Fibroblast of mammary gland (primary cell): ENCODE data around the gene LHX4.

Experiments
- DNase-seq: peaks from one replicate; pipeline ENCODE4 v3.0.0-alpha.2; 2010; ENCODE audit warnings: low read depth
- H3K4me3 ChIP-seq: 2 replicates; pipeline ENCODE4 v1.5.1; 2011; ENCODE audit warnings: low read depth, mild to moderate bottlenecking, low read length, moderate library complexity; ENCODE audit not compliant: control insufficient read depth
- TF ChIP-seq, protein P1 (sequence below): conservative IDR thresholded peaks from 2 replicates; pipeline ENCODE4 v1.5.1; 2011; ENCODE audit warnings: low read depth, low read length, inconsistent platforms; ENCODE audit not compliant: control insufficient read depth, insufficient read depth

The LHX4 gene

GRCh38 chr1:180252638-180253536, 22.8 kb downstream of the LHX4 start:
- TF ChIP-seq, protein P1, sequence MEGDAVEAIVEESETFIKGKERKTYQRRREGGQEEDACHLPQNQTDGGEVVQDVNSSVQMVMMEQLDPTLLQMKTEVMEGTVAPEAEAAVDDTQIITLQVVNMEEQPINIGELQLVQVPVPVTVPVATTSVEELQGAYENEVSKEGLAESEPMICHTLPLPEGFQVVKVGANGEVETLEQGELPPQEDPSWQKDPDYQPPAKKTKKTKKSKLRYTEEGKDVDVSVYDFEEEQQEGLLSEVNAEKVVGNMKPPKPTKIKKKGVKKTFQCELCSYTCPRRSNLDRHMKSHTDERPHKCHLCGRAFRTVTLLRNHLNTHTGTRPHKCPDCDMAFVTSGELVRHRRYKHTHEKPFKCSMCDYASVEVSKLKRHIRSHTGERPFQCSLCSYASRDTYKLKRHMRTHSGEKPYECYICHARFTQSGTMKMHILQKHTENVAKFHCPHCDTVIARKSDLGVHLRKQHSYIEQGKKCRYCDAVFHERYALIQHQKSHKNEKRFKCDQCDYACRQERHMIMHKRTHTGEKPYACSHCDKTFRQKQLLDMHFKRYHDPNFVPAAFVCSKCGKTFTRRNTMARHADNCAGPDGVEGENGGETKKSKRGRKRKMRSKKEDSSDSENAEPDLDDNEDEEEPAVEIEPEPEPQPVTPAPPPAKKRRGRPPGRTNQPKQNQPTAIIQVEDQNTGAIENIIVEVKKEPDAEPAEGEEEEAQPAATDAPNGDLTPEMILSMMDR = peak; percentile 88
- DNase-seq = peak; percentile 66
- H3K4me3 ChIP-seq = no peak overlapping the region

GRCh38 chr1:180253585-180254495, 23.8 kb downstream of the LHX4 start:
- TF ChIP-seq, protein P1 = no peak
- no peak overlapping the region for H3K4me3 ChIP-seq
- DNase-seq = no peak

DNA sequence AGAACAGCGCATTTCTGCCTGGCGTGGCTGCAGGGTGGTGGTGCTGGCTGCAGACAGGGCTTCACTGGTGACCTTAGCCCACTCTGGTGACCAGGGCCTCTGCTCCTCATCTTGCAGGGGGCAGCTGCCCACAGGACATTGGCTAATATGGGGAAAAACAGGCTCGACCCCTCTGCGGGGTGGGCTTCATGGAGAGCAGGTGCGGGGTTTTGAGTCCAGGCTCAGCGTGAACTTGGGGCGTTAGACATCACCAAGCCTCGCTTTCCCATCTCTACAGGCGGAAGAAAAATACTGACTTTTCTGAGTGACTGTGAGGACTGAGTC, 24.4 kb downstream of the LHX4 start:
- DNase-seq = no peak
- TF ChIP-seq, protein P1 = no peak
- H3K4me3 ChIP-seq = no peak overlapping the region

DNA sequence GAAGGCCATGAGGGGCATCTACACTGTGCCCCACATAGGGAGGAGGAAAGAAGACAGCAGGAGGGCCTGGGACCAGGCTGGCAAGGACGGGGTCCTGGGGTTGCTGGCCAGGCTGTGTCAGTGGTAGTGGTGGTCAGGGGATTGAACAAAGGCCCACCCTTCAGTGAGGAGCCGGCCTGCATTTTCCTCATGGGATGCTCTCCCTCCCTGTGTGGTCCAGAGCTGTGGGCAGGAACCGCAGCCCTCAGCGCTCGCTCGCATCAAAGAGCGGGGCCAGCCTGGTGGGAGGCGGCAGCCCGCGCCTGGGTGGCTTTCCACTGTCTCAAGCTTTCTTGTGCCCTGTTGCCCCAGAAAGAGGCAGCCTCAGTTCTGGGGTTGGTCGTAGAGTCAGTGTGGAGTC, 24.8 kb downstream of the LHX4 start:
- no peak overlapping the region for H3K4me3 ChIP-seq
- TF ChIP-seq, protein P1 = no peak
- no peak for DNase-seq

DNA sequence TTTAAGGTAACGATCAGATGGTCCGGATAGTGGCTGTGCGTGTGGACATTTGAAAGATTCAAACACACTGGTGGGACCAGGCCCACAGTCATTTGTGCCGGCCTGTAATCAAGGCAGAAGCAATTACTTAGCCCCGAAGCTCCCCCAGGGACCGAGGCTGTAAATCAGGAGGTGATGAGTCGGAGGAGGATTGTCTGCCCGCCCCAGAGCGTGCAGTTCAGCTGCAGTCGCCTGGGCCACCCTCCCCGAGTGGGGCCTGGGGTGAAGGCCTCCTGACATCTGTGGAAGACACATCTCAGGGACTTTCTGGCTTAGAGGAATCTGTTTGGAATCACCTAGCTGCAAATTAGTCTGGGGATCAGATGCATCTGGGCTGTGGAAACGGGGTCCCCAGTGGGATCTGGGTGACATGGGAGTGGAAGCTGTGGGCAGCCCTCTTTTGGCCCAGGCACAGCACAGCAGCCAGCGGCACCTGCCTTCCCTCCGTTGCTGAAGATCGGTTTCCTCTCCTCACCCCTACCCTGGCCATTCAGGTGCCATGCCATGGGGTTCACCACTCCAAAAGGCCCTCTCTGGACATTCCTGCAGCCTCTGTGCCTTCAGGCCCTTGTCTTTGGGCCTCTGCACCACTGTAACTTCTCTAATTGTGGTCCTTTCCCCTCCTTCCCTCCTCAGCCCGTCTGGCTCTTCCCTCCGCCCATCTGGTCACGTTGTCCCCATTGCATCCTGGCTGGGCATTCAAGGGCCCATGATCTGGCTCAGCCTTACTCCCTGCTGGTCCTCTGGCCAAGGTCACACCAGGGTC, 25.7 kb downstream of the LHX4 start:
- TF ChIP-seq, protein P1 = no peak
- H3K4me3 ChIP-seq = no peak overlapping the region
- DNase-seq = no peak

DNA sequence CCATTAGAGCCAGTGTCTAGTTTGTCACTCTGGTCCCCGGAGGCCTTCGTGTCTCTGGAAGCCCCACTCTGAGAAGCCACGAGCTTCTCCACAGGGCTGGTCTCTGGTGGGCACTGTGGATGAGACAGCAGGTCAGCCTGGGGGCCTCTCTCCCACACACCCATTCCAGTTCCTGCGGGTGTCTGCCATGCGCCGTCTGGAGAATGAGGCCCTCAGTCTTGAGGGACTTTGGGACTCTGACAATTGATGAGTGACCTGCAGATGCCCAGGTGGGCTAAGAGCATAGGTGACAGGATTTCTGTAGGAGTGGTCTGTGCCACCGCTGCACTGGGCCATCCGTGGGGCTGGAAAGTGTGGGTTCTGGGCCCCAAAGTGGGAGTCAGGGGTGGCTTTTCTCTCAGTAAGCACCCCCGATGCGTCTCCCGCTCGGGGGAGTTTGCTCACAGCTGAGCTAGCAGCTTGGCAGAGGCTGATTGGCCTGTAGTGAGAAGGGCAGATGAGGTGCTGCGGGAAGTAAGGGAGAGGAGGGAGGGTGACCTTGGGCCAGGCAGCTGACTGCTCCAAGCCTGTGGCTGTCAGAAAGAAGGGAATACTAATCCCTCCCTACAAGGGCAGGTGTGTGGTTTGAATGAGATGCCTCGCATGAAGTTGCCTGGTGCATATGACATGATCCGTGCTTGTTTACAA, 26.4 kb downstream of the LHX4 start:
- TF ChIP-seq, protein P1 = no peak

More for the DNA sequence above, 26.4 kb downstream of the LHX4 start:
- H3K4me3 ChIP-seq = no peak overlapping the region
- DNase-seq = no peak
